Measurements from ENCODE around the gene TMPRSS3.

The TMPRSS3 gene

GRCh38 chr21:42350318-42350910 is 45.4 kb downstream of the TMPRSS3 start:
- no peak for DNase-seq (ENCODE audit: low read depth in 2 of 2)

GRCh38 chr21:42349420-42350317 is 46.2 kb downstream of the TMPRSS3 start:
- DNase-seq (ENCODE audit: low read depth in 2 of 2): no peak

GRCh38 chr21:42348762-42349161 is 47.1 kb downstream of the TMPRSS3 start:
- DNase-seq (ENCODE audit: low read depth in 2 of 2): no peak

GRCh38 chr21:42347601-42348327 is 48.1 kb downstream of the TMPRSS3 start:
- DNase-seq (ENCODE audit: low read depth in 2 of 2): no peak

GRCh38 chr21:42346866-42347600 is 48.8 kb downstream of the TMPRSS3 start:
- no peak for DNase-seq (ENCODE audit: low read depth in 2 of 2)

- DNase-seq (ENCODE audit: low read depth in 2 of 2): no peak
Observed at GRCh38 chr21:42346441-42346840, 49.4 kb downstream of the TMPRSS3 start.

- DNase-seq (ENCODE audit: low read depth in 2 of 2): no peak
Observed at GRCh38 chr21:42344631-42345030, 51.2 kb downstream of the TMPRSS3 start.

- no peak for DNase-seq (ENCODE audit: low read depth in 2 of 2)
Observed at GRCh38 chr21:42343963-42344510, 51.8 kb downstream of the TMPRSS3 start.

- no peak for DNase-seq (ENCODE audit: low read depth in 2 of 2)
Observed at GRCh38 chr21:42343556-42343955, 52.3 kb downstream of the TMPRSS3 start.

- DNase-seq (ENCODE audit: low read depth in 2 of 2): no peak
Observed at GRCh38 chr21:42343101-42343500, 52.8 kb downstream of the TMPRSS3 start.

- no peak for DNase-seq (ENCODE audit: low read depth in 2 of 2)
Observed at GRCh38 chr21:42341776-42342542, 53.9 kb downstream of the TMPRSS3 start.

- no peak for DNase-seq (ENCODE audit: low read depth in 2 of 2)
Observed at GRCh38 chr21:42340187-42341050, 55.4 kb downstream of the TMPRSS3 start.

GRCh38 chr21:42338729-42339715 is 56.8 kb downstream of the TMPRSS3 start:
- DNase-seq (ENCODE audit: low read depth in 2 of 2): no peak

GRCh38 chr21:42337830-42338728 is 57.8 kb downstream of the TMPRSS3 start:
- DNase-seq (ENCODE audit: low read depth in 2 of 2): peak; percentile 73 to 82

- DNase-seq (ENCODE audit: low read depth in 2 of 2): no peak
Observed at GRCh38 chr21:42337276-42337675, 58.6 kb downstream of the TMPRSS3 start.

GRCh38 chr21:42336054-42336453 is 59.8 kb downstream of the TMPRSS3 start:
- DNase-seq (ENCODE audit: low read depth in 2 of 2): no peak

- no peak for DNase-seq (ENCODE audit: low read depth in 2 of 2)
Observed at GRCh38 chr21:42332557-42333317, 63.1 kb downstream of the TMPRSS3 start.

Measured in activated CD4-positive, alpha-beta T cell treated with anti-CD3 and anti-CD28 coated beads for 24 hours (primary cell).